Activated CD8-positive, alpha-beta T cell treated with anti-CD3 and anti-CD28 coated beads, Interleukin-2, amount 10 ng/mL, durations not matched to agents 7 days and 5 days (primary cell): ENCODE measurements around the gene ATP8B4. TPM values are rescaled to one million over a fixed set of nuclear protein-coding genes. Genes with fewer than 3 reads are reported as not detected.

ENCODE experiments used
- ATAC-seq: fragments of 150-1000 bp; cut with Tn5 transposase; one replicate; pipeline ENCODE4 v1.10.0; 2021; ENCODE audit warnings: moderate library complexity
- CTCF ChIA-PET: fragments of 350-600 bp; sonication (Branson Sonifier 250); formaldehyde crosslinking; loops from one replicate; lab custom pipeline; 2021; ENCODE audit warnings: antibody characterized with exemption; lab: Charles Lee
- POLR2A ChIA-PET: fragments of 350-600 bp; sonication (Branson Sonifier 250); formaldehyde crosslinking; loops from one replicate; lab custom pipeline; 2021; ENCODE audit warnings: antibody characterized with exemption; lab: Charles Lee
- DNase-seq: peaks from one replicate; pipeline ENCODE4 v3.0.0-alpha.2; 2020
- H3K27ac Mint-ChIP-seq: one replicate; pipeline ENCODE4 v1.8.0; 2021; ENCODE audit warnings: mild to moderate bottlenecking, mixed read lengths
- H3K27me3 Mint-ChIP-seq: one replicate; pipeline ENCODE4 v1.8.0; 2021; ENCODE audit warnings: low read depth, mixed read lengths
- H3K36me3 Mint-ChIP-seq: one replicate; pipeline ENCODE4 v1.8.0; 2021; ENCODE audit warnings: low read depth, mixed read lengths
- H3K4me1 Mint-ChIP-seq: one replicate; pipeline ENCODE4 v1.8.0; 2021; ENCODE audit warnings: low read depth, mixed read lengths
- H3K4me3 Mint-ChIP-seq: one replicate; pipeline ENCODE4 v1.8.0; 2021; ENCODE audit warnings: mild to moderate bottlenecking, mixed read lengths
- H3K9me3 Mint-ChIP-seq: one replicate; pipeline ENCODE4 v1.8.0; 2022; ENCODE audit warnings: mixed read lengths; ENCODE audit not compliant: insufficient read depth
- total RNA-seq, 2 experiments: library from RNA; stranded (reverse); gene quantifications; one replicate each; pipeline ENCODE4 v1.2.3, GENCODE V29; 2021

ATP8B4 gene
- total RNA-seq, 2 experiments from 2014 or later, result 35.9 to 39.2 TPM

DNA sequence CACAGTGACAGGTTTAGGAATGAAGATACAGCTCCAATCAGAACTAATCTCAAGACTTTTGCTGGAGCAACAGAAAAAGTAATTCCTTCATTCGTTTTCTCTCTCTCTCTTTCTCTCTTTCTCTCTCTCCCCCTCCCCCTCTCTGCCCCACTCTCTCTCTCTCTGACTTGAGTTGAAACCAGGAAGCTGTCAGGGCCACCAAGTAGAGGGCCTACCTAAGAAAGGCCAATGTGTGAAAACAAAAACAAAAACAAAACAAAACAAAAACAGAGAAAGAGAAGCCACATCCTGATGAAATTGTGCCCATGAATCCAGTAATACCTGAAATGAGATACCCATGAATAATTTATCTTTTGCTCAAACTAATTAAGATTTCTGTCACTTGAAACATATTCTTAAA, 72.9 kb downstream of the ATP8B4 start:
- H3K9me3 Mint-ChIP-seq, result peaks cover 22% of the 10 kb centered on the region

DNA sequence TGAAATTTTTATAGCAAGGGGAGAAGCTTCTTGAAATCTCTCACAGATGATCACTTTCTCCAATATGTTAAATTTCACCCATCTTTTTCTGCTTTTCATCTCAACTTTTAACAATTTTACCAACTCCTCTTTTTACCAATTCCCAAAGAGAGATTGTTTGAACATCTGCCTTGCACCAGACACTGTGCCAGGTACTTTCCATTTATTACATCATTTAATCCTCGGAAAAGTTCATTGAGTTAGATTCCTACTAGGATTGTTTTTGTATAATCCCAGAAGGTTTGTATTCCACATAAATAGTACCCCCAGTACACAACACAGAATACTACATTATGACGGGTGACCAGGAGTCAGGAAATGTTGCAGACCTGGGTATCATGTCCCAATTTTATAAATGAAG, 74.1 kb downstream of the ATP8B4 start:
- H3K27ac Mint-ChIP-seq, result no peak overlapping the region
- ATAC-seq (no peak), DNase-seq (no peak)
- no peak overlapping the region for H3K4me3 Mint-ChIP-seq
- H3K4me1 Mint-ChIP-seq, result peaks cover 11% of the 10 kb centered on the region
- H3K27me3 Mint-ChIP-seq, result no peaks in the 10 kb centered on the region
- POLR2A ChIA-PET, result no interaction called here
- CTCF ChIA-PET, result no interaction called here
- H3K36me3 Mint-ChIP-seq, result peaks cover 61% of the 10 kb centered on the region
- peaks cover 22% of the 10 kb centered on the region for H3K9me3 Mint-ChIP-seq

More for the DNA sequence above, 72.9 kb downstream of the ATP8B4 start:
- H3K4me3 Mint-ChIP-seq, result no peak overlapping the region
- CTCF ChIA-PET, result no interaction called here
- peaks cover 52% of the 10 kb centered on the region for H3K36me3 Mint-ChIP-seq
- ATAC-seq, result no peak
- POLR2A ChIA-PET, result no interaction called here
- no peaks in the 10 kb centered on the region for H3K27me3 Mint-ChIP-seq
- DNase-seq, result no peak
- H3K27ac Mint-ChIP-seq, result peak overlapping the region; percentile 63
- peaks cover 11% of the 10 kb centered on the region for H3K4me1 Mint-ChIP-seq

DNA sequence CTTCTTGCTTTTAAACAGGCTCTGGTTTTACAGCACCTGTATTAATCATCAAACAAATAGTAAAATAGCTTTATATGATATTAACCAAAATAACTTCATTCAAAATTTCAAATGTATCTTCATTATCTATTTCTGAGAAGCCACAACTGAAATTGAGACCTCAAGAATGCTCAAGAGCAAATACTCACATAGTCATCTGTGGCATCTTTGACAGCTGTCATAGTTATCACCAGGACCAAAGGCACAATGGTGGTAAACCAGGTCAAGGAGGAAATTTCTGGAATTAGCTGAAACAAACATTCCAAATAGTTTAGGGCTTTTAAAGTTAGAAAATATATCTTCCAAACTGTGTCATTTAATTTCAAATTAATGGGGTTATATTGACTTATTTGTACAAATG, 74.6 kb downstream of the ATP8B4 start:
- Mint-ChIP-seq H3K27me3 (no peaks in the 10 kb centered on the region), H3K36me3 (peaks cover 63% of the 10 kb centered on the region), H3K4me1 (peaks cover 11% of the 10 kb centered on the region), H3K4me3 (no peak overlapping the region), H3K9me3 (peaks cover 22% of the 10 kb centered on the region), H3K27ac (no peak overlapping the region)
- ATAC-seq, result no peak
- no peak for DNase-seq
- POLR2A ChIA-PET, result no interaction called here
- CTCF ChIA-PET, result no interaction called here

DNA sequence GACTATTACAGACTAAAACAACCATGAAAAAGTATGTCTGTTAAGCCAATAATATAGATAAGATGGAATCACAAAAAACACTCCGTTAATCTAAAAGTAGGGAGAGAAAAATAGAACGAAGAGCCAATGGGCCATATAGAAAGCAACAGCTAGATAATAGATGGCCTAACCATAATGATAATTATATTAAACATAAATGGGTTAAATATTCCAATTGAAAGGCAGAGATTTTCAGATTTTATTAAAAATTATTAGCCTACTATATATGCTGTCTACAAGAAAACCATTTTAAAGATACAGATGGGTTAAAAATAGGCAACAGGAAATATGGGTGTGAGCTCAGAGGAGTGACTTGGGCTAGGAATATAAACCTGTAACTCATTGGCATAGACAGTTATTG, 76.3 kb downstream of the ATP8B4 start:
- H3K27ac Mint-ChIP-seq, result no peak overlapping the region
- CTCF ChIA-PET, result interaction anchor here (1.0 kb wide), 1 partner anchor 13 kb away, joined by 3 read pairs; no protein-coding TSS in a partner anchor
- POLR2A ChIA-PET, result no interaction called here
- H3K36me3 Mint-ChIP-seq, result peaks cover 76% of the 10 kb centered on the region
- peaks cover 22% of the 10 kb centered on the region for H3K9me3 Mint-ChIP-seq
- ATAC-seq (no peak), DNase-seq (no peak)
- no peaks in the 10 kb centered on the region for H3K27me3 Mint-ChIP-seq
- peaks cover 11% of the 10 kb centered on the region for H3K4me1 Mint-ChIP-seq
- no peak overlapping the region for H3K4me3 Mint-ChIP-seq

DNA sequence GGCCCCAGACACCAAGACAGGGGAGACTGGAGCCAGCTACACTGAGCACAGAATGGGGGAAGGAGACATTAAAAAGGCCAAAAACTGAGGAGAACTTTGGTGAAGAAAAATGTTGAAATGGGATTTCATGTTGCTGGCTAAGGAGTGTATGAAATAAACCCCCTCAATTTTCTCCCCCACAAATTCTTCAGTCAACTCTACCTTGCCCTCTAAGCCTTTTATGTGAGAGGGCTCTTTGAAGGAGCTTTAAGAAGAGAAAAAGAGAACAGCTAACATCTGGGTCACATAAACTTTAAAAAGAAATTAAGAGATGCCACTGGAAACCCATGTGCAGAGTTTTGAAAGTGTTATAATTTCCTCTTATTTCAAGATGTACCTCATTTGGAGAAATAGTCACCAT, 88.6 kb downstream of the ATP8B4 start:
- POLR2A ChIA-PET, result no interaction called here
- DNase-seq (no peak), ATAC-seq (no peak)
- Mint-ChIP-seq H3K27me3 (peaks cover 4% of the 10 kb centered on the region), H3K9me3 (no peaks in the 10 kb centered on the region), H3K4me3 (no peak overlapping the region), H3K4me1 (no peaks in the 10 kb centered on the region), H3K36me3 (peaks cover 38% of the 10 kb centered on the region), H3K27ac (no peak overlapping the region)
- CTCF ChIA-PET, result no interaction called here

DNA sequence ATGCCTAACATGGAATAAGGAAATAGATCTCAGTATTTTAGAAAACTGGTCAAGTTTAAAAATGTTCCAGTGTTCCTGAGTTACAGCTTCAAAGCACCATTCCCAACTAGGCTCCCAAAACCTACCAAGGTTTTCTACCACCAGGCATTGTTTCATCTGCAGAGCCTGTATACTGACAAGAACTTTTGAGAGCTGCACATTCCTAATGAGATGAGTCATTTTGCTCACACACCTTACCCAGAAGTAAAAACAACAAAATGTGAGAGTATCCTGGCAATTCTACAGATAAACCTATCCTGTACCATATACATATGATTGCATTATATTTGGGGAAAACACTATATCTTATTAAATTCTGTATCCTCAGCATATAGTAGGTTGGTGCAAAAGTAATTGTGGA, 90.7 kb downstream of the ATP8B4 start:
- no peak for ATAC-seq
- ChIA-PET CTCF (no interaction called here), POLR2A (no interaction called here)
- Mint-ChIP-seq H3K36me3 (peaks cover 26% of the 10 kb centered on the region), H3K9me3 (no peaks in the 10 kb centered on the region), H3K27ac (no peak overlapping the region), H3K4me1 (no peaks in the 10 kb centered on the region), H3K4me3 (no peak overlapping the region), H3K27me3 (peaks cover 7% of the 10 kb centered on the region)
- no peak for DNase-seq

DNA sequence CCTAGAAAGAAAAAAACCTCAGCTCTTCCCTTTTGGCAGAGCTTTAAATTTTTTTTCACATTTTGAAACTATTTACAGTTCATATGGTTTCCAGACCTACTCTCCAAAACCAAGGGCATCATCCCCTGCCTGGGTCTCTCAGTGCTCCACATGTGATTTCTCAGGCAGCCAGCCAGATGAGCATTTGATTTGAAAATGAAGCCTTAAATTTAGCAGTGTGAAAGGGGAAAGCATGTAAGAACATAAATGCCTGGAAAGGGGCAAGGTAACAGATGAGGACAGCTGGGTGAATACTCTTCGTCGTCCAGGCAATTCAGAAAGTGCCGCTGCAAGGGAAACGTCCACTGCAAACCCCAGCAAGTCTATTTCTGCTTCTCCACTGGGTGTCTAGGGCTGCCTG, 94.8 kb downstream of the ATP8B4 start:
- DNase-seq, result no peak
- ChIA-PET POLR2A (no interaction called here), CTCF (no interaction called here)
- Mint-ChIP-seq H3K4me1 (peaks cover 8% of the 10 kb centered on the region), H3K27ac (no peak overlapping the region), H3K27me3 (peaks cover 2% of the 10 kb centered on the region), H3K9me3 (no peaks in the 10 kb centered on the region), H3K4me3 (no peak overlapping the region), H3K36me3 (peaks cover 22% of the 10 kb centered on the region)
- no peak for ATAC-seq

DNA sequence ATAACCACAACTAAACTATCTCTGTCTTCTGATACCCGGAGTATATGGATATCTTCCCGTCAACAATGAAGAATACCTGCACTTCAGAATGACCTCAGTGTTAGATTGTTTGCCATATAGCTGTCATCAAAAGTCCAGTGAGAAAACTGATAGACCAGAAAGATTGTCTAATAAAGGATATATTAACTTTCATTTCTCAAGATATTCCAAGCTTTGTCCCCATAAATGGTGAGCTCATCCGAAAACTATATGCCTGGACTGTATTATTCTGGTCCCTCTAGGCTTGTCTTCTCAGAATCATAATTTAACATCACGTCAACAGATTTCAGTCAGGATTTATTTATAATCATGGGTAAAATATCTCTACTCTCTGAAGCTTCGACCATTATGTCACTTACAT, 100.5 kb downstream of the ATP8B4 start:
- Mint-ChIP-seq H3K36me3 (peaks cover 28% of the 10 kb centered on the region), H3K27me3 (peaks cover 4% of the 10 kb centered on the region), H3K4me3 (no peak overlapping the region), H3K9me3 (no peaks in the 10 kb centered on the region), H3K27ac (no peak overlapping the region), H3K4me1 (peaks cover 8% of the 10 kb centered on the region)
- ChIA-PET POLR2A (no interaction called here), CTCF (interaction anchor here (0.6 to 1.2 kb wide), 2 partner anchors 15 to 309 kb away, joined by 3 to 4 read pairs; no protein-coding TSS in a partner anchor)
- DNase-seq, result no peak
- ATAC-seq, result no peak

DNA sequence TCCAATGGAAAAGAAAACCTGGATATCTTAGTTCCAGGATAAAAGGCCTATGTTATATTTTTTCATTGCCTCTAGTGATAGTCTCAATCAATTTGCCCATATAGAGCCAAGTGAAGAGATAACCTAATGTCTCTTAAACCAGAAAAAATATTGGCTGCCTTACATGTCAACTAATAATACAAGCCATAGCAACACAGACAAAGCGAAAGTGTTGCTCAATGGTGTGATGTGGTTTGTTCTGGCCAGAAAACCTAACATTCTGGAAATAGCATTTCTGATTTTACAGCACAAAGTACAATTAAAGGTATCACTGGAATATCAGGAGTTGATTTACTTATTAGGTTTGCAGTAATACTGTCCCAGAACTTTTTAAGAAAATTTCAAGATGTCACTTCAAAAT, 101.5 kb downstream of the ATP8B4 start:
- POLR2A ChIA-PET, result no interaction called here
- Mint-ChIP-seq H3K4me1 (peaks cover 8% of the 10 kb centered on the region), H3K4me3 (no peak overlapping the region), H3K27me3 (peaks cover 4% of the 10 kb centered on the region), H3K36me3 (peaks cover 28% of the 10 kb centered on the region), H3K9me3 (no peaks in the 10 kb centered on the region), H3K27ac (no peak overlapping the region)
- no peak for DNase-seq
- CTCF ChIA-PET, result interaction anchor here (0.7 to 1.2 kb wide), 2 partner anchors 14 to 297 kb away, joined by 3 read pairs; no protein-coding TSS in a partner anchor
- ATAC-seq, result no peak

DNA sequence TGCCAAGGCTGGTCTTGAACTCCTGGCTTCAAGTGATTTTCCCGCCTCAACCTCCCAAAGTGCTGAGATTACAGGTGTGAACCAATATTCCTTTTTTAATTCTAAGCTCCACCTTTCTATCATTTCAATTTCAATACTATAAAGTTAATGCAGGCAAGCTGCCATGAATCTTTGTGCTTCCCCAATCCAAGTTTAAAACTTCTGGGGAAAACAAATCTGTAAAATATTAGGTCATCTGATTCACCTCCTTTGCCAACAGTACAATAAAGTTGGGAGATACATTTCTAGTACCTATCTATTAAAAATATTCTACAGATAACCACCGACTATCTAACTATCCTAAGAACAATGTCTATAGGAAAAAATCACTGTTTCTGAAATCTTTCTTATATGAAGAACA, 102.1 kb downstream of the ATP8B4 start:
- ChIA-PET POLR2A (no interaction called here), CTCF (interaction anchor here (0.7 kb wide), 1 partner anchor 297 kb away, joined by 3 read pairs; no protein-coding TSS in a partner anchor)
- Mint-ChIP-seq H3K4me3 (no peak overlapping the region), H3K4me1 (peaks cover 8% of the 10 kb centered on the region), H3K9me3 (no peaks in the 10 kb centered on the region), H3K27ac (no peak overlapping the region), H3K36me3 (peaks cover 30% of the 10 kb centered on the region), H3K27me3 (peaks cover 4% of the 10 kb centered on the region)
- ATAC-seq (no peak), DNase-seq (no peak)

DNA sequence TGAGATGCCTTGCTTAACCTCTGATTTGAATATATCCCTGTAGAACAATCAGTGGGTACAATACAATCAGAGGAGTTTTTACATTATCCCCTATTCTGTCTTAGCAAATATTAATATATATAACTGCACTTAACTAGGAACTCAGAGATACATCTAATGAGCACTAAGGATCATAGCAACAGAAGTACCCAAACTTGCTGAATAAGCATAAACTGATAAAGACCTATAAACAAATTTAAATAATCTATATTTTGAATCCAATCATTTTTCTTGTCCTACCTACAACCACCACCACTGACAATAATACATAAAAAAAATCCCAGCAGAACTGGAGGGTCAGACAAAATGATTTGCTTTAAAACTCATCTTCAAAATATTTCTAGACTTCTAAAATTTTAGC, 106.2 kb downstream of the ATP8B4 start:
- ChIA-PET POLR2A (no interaction called here), CTCF (no interaction called here)
- no peak for DNase-seq
- Mint-ChIP-seq H3K4me3 (no peak overlapping the region), H3K27ac (no peak overlapping the region), H3K27me3 (peaks cover 4% of the 10 kb centered on the region), H3K4me1 (no peaks in the 10 kb centered on the region), H3K36me3 (peaks cover 22% of the 10 kb centered on the region), H3K9me3 (no peaks in the 10 kb centered on the region)
- ATAC-seq, result no peak

DNA sequence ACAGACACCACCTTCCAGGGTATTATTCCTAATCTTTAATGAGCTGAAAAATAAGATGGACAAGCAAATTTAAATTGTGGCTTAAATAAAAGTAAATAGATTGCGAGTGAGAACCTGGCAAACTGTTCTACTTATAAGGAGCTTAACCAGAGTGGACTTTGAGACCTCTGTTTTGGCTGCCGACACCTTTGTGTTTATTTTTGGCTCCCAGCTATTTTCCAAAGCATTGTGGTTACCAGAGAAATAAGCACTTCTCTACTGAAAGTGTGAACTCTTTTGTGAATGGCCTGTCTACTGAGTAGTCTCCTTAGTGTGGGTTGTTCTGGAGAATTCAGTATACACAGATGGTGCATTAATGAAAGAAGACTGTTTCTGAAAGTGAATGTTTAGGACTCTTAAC, 109.4 kb downstream of the ATP8B4 start:
- DNase-seq (no peak), ATAC-seq (no peak)
- H3K4me3 Mint-ChIP-seq, result no peak overlapping the region
- H3K27me3 Mint-ChIP-seq, result peaks cover 4% of the 10 kb centered on the region
- ChIA-PET POLR2A (no interaction called here), CTCF (interaction anchor here (1.1 kb wide), 1 partner anchor 306 kb away, joined by 4 read pairs; no protein-coding TSS in a partner anchor)
- no peaks in the 10 kb centered on the region for H3K4me1 Mint-ChIP-seq
- H3K36me3 Mint-ChIP-seq, result peaks cover 27% of the 10 kb centered on the region
- no peaks in the 10 kb centered on the region for H3K9me3 Mint-ChIP-seq
- no peak overlapping the region for H3K27ac Mint-ChIP-seq
